ENCODE results near the gene USP48. TPM values are rescaled to one million over a fixed set of nuclear protein-coding genes. Genes with fewer than 3 reads are reported as not detected.

USP48 gene
- total RNA-seq, 1 experiment from 2014 or later = 34.2 TPM

GRCh38 chr1:21749109-21749508 is 33.8 kb downstream of the USP48 start:
- peak; percentile 9 for DNase-seq (ENCODE audit: low read depth)

- no peak for DNase-seq (ENCODE audit: low read depth)
Observed at GRCh38 chr1:21743476-21743875, 39.5 kb downstream of the USP48 start.

- DNase-seq (ENCODE audit: low read depth) = peak; percentile 9
Observed at GRCh38 chr1:21742578-21742977, 40.4 kb downstream of the USP48 start.

GRCh38 chr1:21741206-21741605 is 41.7 kb downstream of the USP48 start:
- no peak for DNase-seq (ENCODE audit: low read depth)

- no peak for DNase-seq (ENCODE audit: low read depth)
Observed at GRCh38 chr1:21736876-21737275, 46.1 kb downstream of the USP48 start.

- DNase-seq (ENCODE audit: low read depth) = no peak
Observed at GRCh38 chr1:21736011-21736410, 46.9 kb downstream of the USP48 start.

DNA sequence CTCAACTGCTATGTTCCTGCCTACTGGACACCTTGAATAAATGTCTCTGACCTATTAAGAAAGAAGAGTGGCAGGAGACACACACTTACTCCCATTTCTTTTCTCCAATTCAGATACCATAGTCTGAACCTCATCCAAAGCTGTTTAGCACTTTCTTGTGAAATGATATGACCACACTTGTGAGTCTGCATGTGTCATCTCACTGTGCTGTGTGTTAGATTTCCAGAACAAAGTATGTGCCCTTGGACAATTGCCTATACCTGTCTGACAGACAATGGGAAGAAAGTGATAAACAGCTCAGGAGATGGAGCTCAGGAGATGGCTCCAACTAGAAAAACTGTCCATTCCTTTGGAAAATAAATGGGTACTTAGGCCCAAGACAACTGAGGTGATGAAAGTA is 48.4 kb downstream of the USP48 start:
- DNase-seq (ENCODE audit: low read depth) = peak; percentile 6

DNA sequence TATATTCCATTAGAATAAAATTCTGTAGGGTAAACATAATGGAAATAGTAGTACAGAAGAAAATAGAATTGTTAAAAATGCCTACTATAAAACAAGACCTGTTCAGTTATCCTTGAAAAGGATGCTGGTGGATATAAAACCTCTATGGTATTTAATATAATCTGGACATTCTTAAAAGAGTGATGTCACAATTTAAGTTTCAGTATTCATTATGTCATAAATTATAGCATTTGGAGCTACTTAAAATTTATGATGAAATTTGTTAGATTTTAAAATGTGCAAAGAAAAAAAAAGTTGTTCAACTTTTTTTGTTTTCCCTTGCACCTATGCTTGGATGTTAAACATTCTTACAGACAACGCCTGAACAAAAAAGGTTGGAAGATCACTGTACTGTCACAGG is 50.3 kb downstream of the USP48 start:
- no peak for DNase-seq (ENCODE audit: low read depth)

GRCh38 chr1:21725748-21726392 is 57.1 kb downstream of the USP48 start:
- DNase-seq (ENCODE audit: low read depth) = no peak

GRCh38 chr1:21724570-21724969 is 58.4 kb downstream of the USP48 start:
- no peak for DNase-seq (ENCODE audit: low read depth)

DNA sequence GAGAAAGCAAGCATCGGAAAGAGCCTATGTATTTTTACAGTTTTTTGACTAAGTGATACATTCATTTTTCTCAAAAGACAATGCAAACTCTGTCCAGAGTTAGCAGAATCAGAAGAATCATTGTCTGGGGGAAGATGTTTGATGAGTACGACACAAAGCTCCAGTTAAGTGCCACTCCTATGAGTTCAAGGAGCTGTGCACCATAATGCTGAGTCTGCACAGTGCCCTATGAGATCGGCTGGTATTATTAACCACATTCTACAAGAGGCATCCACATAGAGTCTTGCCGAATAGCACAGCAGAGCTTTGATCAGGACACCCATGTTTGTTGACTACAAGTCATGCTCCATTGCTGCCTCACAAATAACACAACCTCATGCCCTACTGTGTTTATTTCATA is 58.9 kb downstream of the USP48 start:
- DNase-seq (ENCODE audit: low read depth) = no peak

DNA sequence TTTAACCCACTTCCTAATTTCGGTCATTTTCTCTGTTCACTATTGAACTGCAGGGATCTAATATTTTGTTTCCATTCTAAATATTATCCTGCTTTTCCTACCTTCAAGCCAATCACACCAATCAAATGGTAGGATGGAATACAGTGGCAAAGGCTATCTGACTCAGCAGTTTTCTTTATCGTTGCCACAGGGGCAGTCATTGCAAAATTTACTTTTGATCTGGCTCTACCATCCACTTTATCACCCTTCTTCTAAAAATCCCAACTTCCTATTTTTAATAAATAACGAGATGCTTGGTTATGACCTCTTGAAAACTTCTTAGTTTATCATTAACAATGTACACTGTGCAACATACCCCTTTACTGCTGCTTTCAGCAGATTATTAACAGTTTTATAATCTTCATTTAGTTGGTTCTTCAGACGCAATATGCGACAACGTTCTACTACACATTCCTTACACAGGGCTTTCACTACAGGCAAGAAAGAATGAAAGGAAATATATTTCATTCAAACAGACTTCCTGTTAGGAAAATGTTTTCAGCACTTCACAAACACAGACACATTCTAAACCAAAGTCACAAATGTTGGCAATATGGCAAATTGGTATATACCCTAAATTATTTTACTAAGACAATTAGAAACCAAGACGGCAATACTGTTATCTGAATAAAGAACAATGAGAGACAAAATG is 61.5 kb downstream of the USP48 start:
- DNase-seq (ENCODE audit: low read depth) = no peak

DNA sequence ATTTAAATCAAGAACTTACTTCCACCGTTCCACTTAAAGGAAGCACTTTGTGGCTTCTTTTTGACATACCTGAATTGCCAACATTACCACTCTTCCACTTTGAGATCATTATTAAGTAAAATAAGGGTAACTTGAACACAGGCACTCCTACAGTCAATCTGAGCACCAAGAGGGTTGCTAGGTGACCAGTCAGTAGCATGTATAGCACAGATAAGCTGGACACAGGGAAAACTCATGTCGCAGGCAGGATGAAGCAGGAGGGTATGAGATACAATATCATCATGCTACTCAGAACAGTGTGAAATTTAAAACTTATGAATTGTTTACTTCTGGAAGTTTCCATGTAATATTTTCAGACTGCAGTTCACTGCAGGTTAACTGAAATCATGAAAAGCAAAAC is 66.8 kb downstream of the USP48 start:
- no peak for DNase-seq (ENCODE audit: low read depth)

DNA sequence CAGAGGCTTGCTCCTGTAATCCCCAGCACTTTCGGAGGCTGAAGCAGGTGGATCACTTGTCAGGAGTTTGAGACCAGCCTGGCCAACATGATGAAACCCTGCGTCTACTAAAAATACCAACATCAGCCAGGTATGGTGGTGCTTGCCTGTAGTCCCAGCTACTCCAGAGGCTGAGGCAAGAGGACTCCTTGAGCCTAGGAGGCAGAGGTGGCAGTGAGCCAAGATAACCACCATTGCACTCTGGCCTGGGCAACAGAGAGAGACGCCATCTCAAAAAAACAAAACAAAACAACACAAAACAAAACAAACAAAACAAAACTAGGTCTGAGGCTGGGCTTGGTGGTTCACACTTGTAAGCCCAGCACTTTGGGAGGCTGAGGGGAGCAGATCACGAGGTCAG is 75.1 kb downstream of the USP48 start:
- DNase-seq (ENCODE audit: low read depth) = no peak

DNA sequence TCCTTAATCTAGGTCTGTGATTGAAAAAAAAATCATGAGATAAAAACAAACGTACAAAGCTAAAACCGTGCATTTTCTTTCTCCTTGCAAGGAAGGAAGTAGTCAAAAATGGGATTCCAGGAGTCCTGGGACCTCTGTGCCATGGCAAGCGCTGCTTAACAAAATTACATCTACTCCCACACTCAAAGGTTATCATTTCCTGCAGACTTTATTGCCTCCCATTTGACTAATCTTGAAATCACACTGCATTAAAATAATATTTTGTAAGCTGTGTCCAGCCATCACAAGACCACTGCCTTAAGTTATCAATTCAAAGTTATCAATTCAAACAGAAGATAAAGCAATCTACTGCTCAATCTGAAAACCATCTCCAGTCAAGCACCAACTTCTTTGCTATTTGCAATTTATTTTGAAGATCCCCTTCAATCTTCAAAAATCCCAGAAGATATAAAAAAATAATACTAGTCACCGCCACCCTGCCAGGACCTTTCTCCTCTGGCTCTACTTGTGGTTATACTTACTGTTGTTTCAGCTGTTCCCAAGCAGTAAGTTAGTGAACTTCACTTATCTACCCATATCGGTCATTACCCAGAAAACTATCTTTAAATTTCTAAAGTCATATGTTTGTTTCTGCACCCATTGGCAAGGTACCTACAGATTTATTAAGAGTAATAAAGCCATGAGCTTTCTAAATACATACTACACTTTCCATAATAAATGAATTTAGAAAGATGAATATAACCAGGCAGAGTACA is 75.7 kb downstream of the USP48 start:
- DNase-seq (ENCODE audit: low read depth) = no peak

- no peak for DNase-seq (ENCODE audit: low read depth)
Observed at GRCh38 chr1:21706151-21706835, 76.7 kb downstream of the USP48 start.

- no peak for DNase-seq (ENCODE audit: low read depth)
Observed at GRCh38 chr1:21705303-21705980, 77.5 kb downstream of the USP48 start.

DNA sequence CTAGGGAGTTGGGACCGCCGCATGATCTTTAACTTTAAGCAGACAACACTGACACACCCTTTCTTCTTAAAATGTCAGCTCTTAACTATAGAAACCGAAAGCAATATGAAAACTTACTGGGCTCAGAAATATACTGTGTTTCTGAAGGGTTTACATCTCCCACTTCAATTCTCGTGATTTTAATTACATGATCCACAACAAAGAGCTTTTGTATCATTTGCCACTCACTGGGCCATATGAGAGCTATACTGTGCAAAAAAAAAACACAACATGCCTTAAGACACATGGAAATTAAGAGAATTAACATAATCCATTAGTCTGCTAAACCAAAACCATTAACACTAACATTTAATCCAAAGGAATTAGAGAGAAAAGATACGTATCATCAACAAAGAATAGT is 78.8 kb downstream of the USP48 start:
- DNase-seq (ENCODE audit: low read depth) = no peak

DNA sequence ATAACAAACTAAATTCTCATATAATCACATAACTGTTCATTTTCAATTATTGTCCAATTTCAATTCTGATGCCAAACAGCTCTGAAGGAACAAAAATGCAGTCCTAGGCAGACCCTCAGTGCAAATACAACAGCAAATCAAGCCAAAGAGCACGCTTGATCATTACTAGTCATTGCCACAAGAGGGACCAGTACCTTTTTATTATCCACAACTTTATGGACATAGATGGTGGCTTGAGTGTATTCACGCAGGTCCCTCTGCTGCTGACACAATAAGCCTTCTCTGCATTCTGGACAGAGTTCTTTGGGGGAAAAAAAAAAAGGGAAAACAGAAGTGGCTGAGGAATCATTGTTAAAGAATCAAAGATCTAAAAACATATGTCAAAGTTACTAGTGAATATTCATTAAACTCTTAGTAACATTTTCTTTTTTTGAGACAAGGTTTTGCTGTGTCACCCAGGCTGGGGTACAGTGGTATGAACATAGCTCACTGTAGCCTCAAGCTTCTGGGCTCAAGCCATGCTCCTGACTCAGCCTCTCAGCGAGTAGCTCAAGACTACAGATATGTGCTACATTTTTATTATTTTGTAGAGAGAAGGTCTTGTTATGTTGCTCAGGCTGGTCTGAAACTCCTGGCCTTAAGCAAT is 79.5 kb downstream of the USP48 start:
- DNase-seq (ENCODE audit: low read depth) = peak; percentile 71

GRCh38 chr1:21702780-21703179 is 80.2 kb downstream of the USP48 start:
- DNase-seq (ENCODE audit: low read depth) = no peak

DNA sequence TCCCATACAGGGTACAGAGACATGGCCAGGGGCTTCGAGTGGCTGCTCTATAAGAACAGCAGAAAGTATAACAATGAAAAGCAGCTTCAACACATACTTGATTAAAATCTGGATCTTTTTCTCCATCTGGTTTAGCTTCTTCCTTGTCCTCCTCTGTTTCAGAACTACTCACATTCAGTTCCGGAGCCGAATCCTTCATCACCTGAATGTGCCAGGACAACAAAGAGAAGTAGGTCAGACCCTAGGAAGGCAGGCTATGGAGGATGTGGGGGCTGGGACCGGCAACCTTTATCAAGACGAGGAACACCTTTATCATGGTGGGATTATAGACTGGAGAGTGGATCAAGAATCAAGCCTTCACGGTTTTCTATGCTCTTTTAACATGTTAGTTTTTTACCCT is 81.5 kb downstream of the USP48 start:
- DNase-seq (ENCODE audit: low read depth) = no peak

All from M059J (cell line).